ENCODE measurements around the gene ITK.

The ITK gene

GRCh38 chr5:157290981-157291711 lies 110.5 kb downstream of the ITK start:
- no peaks in the 10 kb centered on the region for H3K27me3 ChIP-seq (ENCODE audit: insufficient read depth, insufficient read length)
- no peaks in the 10 kb centered on the region for H3K36me3 ChIP-seq (ENCODE audit: insufficient read depth, insufficient read length, low read length)
- H3K9ac ChIP-seq (ENCODE audit: insufficient read length, low read depth), result no peak overlapping the region
- H3K9me3 ChIP-seq (ENCODE audit: insufficient read depth, low read length), result no peaks in the 10 kb centered on the region
- no peak for DNase-seq (ENCODE audit: low read depth, low spot score)
- H3K4me3 ChIP-seq (ENCODE audit: insufficient read length, low read depth), result no peak overlapping the region
- no peak for TF ChIP-seq SUZ12 (IDR thresholded peaks at IDR 0.05; ENCODE audit: extremely low read depth, insufficient read depth, insufficient read length)
- TF ChIP-seq ZNF274 (IDR thresholded peaks at IDR 0.05; ENCODE audit: low read depth, low read length), result no peak
- TF ChIP-seq YY1 (IDR thresholded peaks at IDR 0.05; ENCODE audit: insufficient read depth, insufficient read length), result no peak
- peaks cover 2% of the 10 kb centered on the region for H3K4me1 ChIP-seq (ENCODE audit: insufficient read depth, insufficient read length)

- no peak for TF ChIP-seq SUZ12 (IDR thresholded peaks at IDR 0.05; ENCODE audit: extremely low read depth, insufficient read depth, insufficient read length)
- TF ChIP-seq ZNF274 (IDR thresholded peaks at IDR 0.05; ENCODE audit: low read depth, low read length), result no peak
- no peak for TF ChIP-seq YY1 (IDR thresholded peaks at IDR 0.05; ENCODE audit: insufficient read depth, insufficient read length)
- Histone ChIP-seq H3K9me3 (ENCODE audit: insufficient read depth, low read length) (no peaks in the 10 kb centered on the region), H3K27me3 (ENCODE audit: insufficient read depth, insufficient read length) (no peaks in the 10 kb centered on the region), H3K9ac (ENCODE audit: insufficient read length, low read depth) (no peak overlapping the region), H3K4me1 (ENCODE audit: insufficient read depth, insufficient read length) (peaks cover 2% of the 10 kb centered on the region), H3K36me3 (ENCODE audit: insufficient read depth, insufficient read length, low read length) (no peaks in the 10 kb centered on the region), H3K4me3 (ENCODE audit: insufficient read length, low read depth) (no peak overlapping the region)
- no peak for DNase-seq (ENCODE audit: low read depth, low spot score)
These were observed 112.0 kb downstream of the ITK start for GRCh38 chr5:157292599-157292998.

DNA sequence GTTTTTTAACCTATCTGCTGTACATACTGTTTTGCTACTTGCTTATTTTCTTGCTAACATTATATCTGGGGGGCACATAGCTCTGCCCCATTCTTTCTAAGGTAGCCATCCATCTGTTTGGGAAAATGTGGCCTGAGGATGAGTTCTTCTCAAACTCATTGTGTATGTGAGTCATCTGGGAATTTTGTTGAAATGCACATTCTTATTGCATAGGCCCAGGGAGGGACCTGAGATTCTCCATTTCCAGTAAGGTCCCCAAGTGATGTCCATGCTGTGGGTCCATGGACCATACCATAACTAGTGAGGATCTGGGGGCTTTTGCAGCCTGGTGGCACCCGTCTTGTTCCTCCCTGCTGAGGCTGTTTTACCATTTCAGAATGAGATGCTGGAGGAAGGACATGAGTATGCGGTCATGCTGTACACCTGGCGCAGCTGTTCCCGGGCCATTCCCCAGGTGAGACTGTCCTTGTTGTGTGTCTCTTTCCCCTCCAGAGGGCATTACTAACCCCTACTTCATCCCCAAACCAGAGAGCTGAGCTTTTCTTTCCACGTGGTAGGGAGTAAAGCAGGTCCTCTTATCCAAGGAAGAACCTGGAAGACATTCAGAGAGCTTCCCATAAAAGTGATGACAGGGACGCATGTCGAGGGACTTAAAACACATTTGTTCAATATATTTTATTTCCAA lies 113.9 kb downstream of the ITK start:
- Histone ChIP-seq H3K9me3 (ENCODE audit: insufficient read depth, low read length) (no peaks in the 10 kb centered on the region), H3K9ac (ENCODE audit: insufficient read length, low read depth) (no peak overlapping the region), H3K4me3 (ENCODE audit: insufficient read length, low read depth) (no peak overlapping the region), H3K36me3 (ENCODE audit: insufficient read depth, insufficient read length, low read length) (no peaks in the 10 kb centered on the region), H3K27me3 (ENCODE audit: insufficient read depth, insufficient read length) (no peaks in the 10 kb centered on the region), H3K4me1 (ENCODE audit: insufficient read depth, insufficient read length) (peaks cover 2% of the 10 kb centered on the region)
- TF ChIP-seq SUZ12 (IDR thresholded peaks at IDR 0.05; ENCODE audit: extremely low read depth, insufficient read depth, insufficient read length) (no peak), YY1 (IDR thresholded peaks at IDR 0.05; ENCODE audit: insufficient read depth, insufficient read length) (no peak), ZNF274 (IDR thresholded peaks at IDR 0.05; ENCODE audit: low read depth, low read length) (no peak)
- DNase-seq (ENCODE audit: low read depth, low spot score), result no peak

DNA sequence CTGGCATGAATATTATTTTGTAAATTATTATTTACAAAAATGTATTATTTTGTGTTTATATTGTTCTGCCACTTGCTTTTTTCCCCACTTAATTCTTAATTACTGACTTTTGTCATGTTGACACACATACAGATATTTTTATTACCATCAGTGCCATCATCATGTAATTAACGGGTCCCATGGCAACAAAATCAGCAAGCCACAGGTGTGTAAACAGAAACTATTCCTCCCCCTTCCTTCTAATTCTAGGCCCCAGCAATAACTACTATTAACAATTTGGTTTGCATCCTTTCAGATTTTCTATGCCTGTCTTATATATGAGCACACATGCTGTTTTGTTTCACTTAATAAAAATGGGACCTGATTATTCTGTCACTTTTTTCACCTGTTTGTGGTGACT lies 114.6 kb downstream of the ITK start:
- H3K9me3 ChIP-seq (ENCODE audit: insufficient read depth, low read length), result no peaks in the 10 kb centered on the region
- H3K36me3 ChIP-seq (ENCODE audit: insufficient read depth, insufficient read length, low read length), result no peaks in the 10 kb centered on the region
- H3K4me3 ChIP-seq (ENCODE audit: insufficient read length, low read depth), result no peak overlapping the region
- no peaks in the 10 kb centered on the region for H3K27me3 ChIP-seq (ENCODE audit: insufficient read depth, insufficient read length)
- TF ChIP-seq YY1 (IDR thresholded peaks at IDR 0.05; ENCODE audit: insufficient read depth, insufficient read length) (no peak), ZNF274 (IDR thresholded peaks at IDR 0.05; ENCODE audit: low read depth, low read length) (no peak), SUZ12 (IDR thresholded peaks at IDR 0.05; ENCODE audit: extremely low read depth, insufficient read depth, insufficient read length) (no peak)
- no peaks in the 10 kb centered on the region for H3K4me1 ChIP-seq (ENCODE audit: insufficient read depth, insufficient read length)
- H3K9ac ChIP-seq (ENCODE audit: insufficient read length, low read depth), result no peak overlapping the region
- DNase-seq (ENCODE audit: low read depth, low spot score), result no peak

GRCh38 chr5:157300564-157300963 lies 119.9 kb downstream of the ITK start:
- H3K27me3 ChIP-seq (ENCODE audit: insufficient read depth, insufficient read length), result no peaks in the 10 kb centered on the region
- no peaks in the 10 kb centered on the region for H3K4me1 ChIP-seq (ENCODE audit: insufficient read depth, insufficient read length)
- DNase-seq (ENCODE audit: low read depth, low spot score), result no peak
- H3K9me3 ChIP-seq (ENCODE audit: insufficient read depth, low read length), result no peaks in the 10 kb centered on the region
- no peak for TF ChIP-seq ZNF274 (IDR thresholded peaks at IDR 0.05; ENCODE audit: low read depth, low read length)
- TF ChIP-seq SUZ12 (IDR thresholded peaks at IDR 0.05; ENCODE audit: extremely low read depth, insufficient read depth, insufficient read length), result no peak
- no peak overlapping the region for H3K9ac ChIP-seq (ENCODE audit: insufficient read length, low read depth)
- peaks cover 4% of the 10 kb centered on the region for H3K36me3 ChIP-seq (ENCODE audit: insufficient read depth, insufficient read length, low read length)
- no peak overlapping the region for H3K4me3 ChIP-seq (ENCODE audit: insufficient read length, low read depth)

- Histone ChIP-seq H3K27me3 (ENCODE audit: insufficient read depth, insufficient read length) (no peaks in the 10 kb centered on the region), H3K9me3 (ENCODE audit: insufficient read depth, low read length) (no peaks in the 10 kb centered on the region), H3K9ac (ENCODE audit: insufficient read length, low read depth) (no peak overlapping the region), H3K4me1 (ENCODE audit: insufficient read depth, insufficient read length) (no peaks in the 10 kb centered on the region), H3K4me3 (ENCODE audit: insufficient read length, low read depth) (no peak overlapping the region), H3K36me3 (ENCODE audit: insufficient read depth, insufficient read length, low read length) (peaks cover 4% of the 10 kb centered on the region)
- TF ChIP-seq SUZ12 (IDR thresholded peaks at IDR 0.05; ENCODE audit: extremely low read depth, insufficient read depth, insufficient read length), result no peak
- no peak for TF ChIP-seq ZNF274 (IDR thresholded peaks at IDR 0.05; ENCODE audit: low read depth, low read length)
- no peak for TF ChIP-seq YY1 (IDR thresholded peaks at IDR 0.05; ENCODE audit: insufficient read depth, insufficient read length)
- DNase-seq (ENCODE audit: low read depth, low spot score), result no peak
These were observed 120.4 kb downstream of the ITK start for GRCh38 chr5:157301066-157301465.

GRCh38 chr5:157303023-157303422 lies 122.4 kb downstream of the ITK start:
- Histone ChIP-seq H3K4me1 (ENCODE audit: insufficient read depth, insufficient read length) (no peaks in the 10 kb centered on the region), H3K9me3 (ENCODE audit: insufficient read depth, low read length) (no peaks in the 10 kb centered on the region), H3K4me3 (ENCODE audit: insufficient read length, low read depth) (no peak overlapping the region), H3K9ac (ENCODE audit: insufficient read length, low read depth) (no peak overlapping the region), H3K27me3 (ENCODE audit: insufficient read depth, insufficient read length) (no peaks in the 10 kb centered on the region), H3K36me3 (ENCODE audit: insufficient read depth, insufficient read length, low read length) (peaks cover 4% of the 10 kb centered on the region)
- no peak for DNase-seq (ENCODE audit: low read depth, low spot score)
- no peak for TF ChIP-seq YY1 (IDR thresholded peaks at IDR 0.05; ENCODE audit: insufficient read depth, insufficient read length)
- no peak for TF ChIP-seq ZNF274 (IDR thresholded peaks at IDR 0.05; ENCODE audit: low read depth, low read length)
- TF ChIP-seq SUZ12 (IDR thresholded peaks at IDR 0.05; ENCODE audit: extremely low read depth, insufficient read depth, insufficient read length), result no peak

All from NT2/D1 (cell line).